ENCODE measurements around the gene PRR5. TPM values are rescaled to one million over a fixed set of nuclear protein-coding genes. Genes with fewer than 3 reads are reported as not detected.

PRR5 gene
- total RNA-seq, 1 experiment from 2014 or later, result 11.8 TPM

DNA sequence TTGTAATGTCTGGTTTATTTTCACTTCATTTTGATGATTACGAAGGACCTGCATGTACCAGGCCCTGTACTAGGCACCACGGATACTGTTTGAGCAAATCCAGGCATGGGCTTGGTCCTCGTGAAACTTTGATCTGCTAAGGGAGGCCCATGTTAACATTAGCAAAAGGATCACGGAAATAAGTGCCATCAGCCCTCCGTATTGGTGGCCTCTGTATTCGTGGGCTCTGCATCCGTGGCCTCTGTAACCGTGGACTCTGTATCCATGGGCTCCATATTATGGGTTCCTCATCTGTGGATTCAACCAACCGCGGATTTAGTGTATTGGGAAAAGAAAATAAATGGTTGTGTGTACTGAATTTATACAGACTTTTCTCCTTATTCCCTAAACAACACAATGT lies 59.0 kb downstream of the PRR5 start:
- TF ChIP-seq CTCF (conservative IDR thresholded peaks at IDR 0.05), result no peak
- no peak overlapping the region for H2BK5ac ChIP-seq (ENCODE audit: insufficient read length, low read length)
- no peaks in the 10 kb centered on the region for H3K27me3 Mint-ChIP-seq (ENCODE audit: low read depth)
- H3K4me1 Mint-ChIP-seq, result peaks cover 17 to 38% of the 10 kb centered on the region in 2 experiments
- H3K9me3 ChIP-seq (ENCODE audit: control insufficient read depth, low read depth, low read length), result no peaks in the 10 kb centered on the region
- peaks cover 14 to 26% (median 19%) of the 10 kb centered on the region in 3 experiments for H3K36me3 Mint-ChIP-seq (ENCODE audit: insufficient read depth in 1 of 3, low read depth in 3 of 3)
- H3T11ph ChIP-seq (ENCODE audit: low read length), result no peak overlapping the region
- no peak overlapping the region for H3K9ac ChIP-seq (ENCODE audit: extremely low read depth, insufficient read length, low read length)
- no peak overlapping the region for H3K4ac ChIP-seq (ENCODE audit: low read depth, low read length)
- H3K56ac ChIP-seq (ENCODE audit: insufficient read length, low read depth, low read length), result no peak overlapping the region
- no peak overlapping the region for H3K18ac ChIP-seq (ENCODE audit: insufficient read length, low read depth, low read length)
- H2BK120ac ChIP-seq (ENCODE audit: low read depth, low read length, poor library complexity, severe bottlenecking), result no peak overlapping the region
- H4K20me1 ChIP-seq (ENCODE audit: control insufficient read depth, insufficient read depth, insufficient read length), result no peaks in the 10 kb centered on the region
- no peak overlapping the region for H3K23ac ChIP-seq (ENCODE audit: insufficient read length, low read depth, low read length)
- peaks cover 5% of the 10 kb centered on the region; the same call in 1 of the 2 replicates for H3K79me2 ChIP-seq (ENCODE audit: insufficient read depth, low read length)
- peaks cover 3 to 6% of the 10 kb centered on the region in 2 experiments; a peak in 3 of 5 replicates for H3K9me3 Mint-ChIP-seq
- H3K4me1 ChIP-seq (ENCODE audit: insufficient read depth, low read length), result no peaks in the 10 kb centered on the region
- no peaks in the 10 kb centered on the region for H3K27me3 ChIP-seq (ENCODE audit: insufficient read depth, low read length)
- H2BK15ac ChIP-seq (ENCODE audit: low read depth, low read length), result no peak overlapping the region
- H4K5ac ChIP-seq (ENCODE audit: insufficient read length, low read depth, low read length), result no peak overlapping the region
- H2AFZ ChIP-seq (ENCODE audit: low read length), result no peak overlapping the region
- no peaks in the 10 kb centered on the region for H3K79me1 ChIP-seq (ENCODE audit: insufficient read depth, low read depth, low read length, poor library complexity, severe bottlenecking)
- no peak overlapping the region for H3K4me2 ChIP-seq (ENCODE audit: insufficient read depth, insufficient read length, low read length)
- no peak overlapping the region for H3K27ac ChIP-seq (ENCODE audit: insufficient read length, low read depth, low read length)
- H2BK20ac ChIP-seq (ENCODE audit: low read depth, low read length, poor library complexity, severe bottlenecking), result no peak overlapping the region
- H2AK5ac ChIP-seq (ENCODE audit: insufficient read length, low read length), result no peak overlapping the region
- no peak overlapping the region for H4K91ac ChIP-seq (ENCODE audit: insufficient read length, low read depth, low read length)
- H4K8ac ChIP-seq (replicated peaks; ENCODE audit: insufficient read length, low read depth, low read length), result no peak overlapping the region
- no peak overlapping the region for H2BK12ac ChIP-seq (ENCODE audit: insufficient read length, low read depth, low read length)
- WGBS (ENCODE audit: extremely low coverage, insufficient read length, low lambda C conversion rate), result no CpG with 5 or more reads among the region's 10 CpGs
- no peak for DNase-seq
- H3K23me2 ChIP-seq (ENCODE audit: insufficient read length, low read depth, low read length, poor library complexity, severe bottlenecking), result no peaks in the 10 kb centered on the region
- H3K14ac ChIP-seq (ENCODE audit: insufficient read depth, low read length), result no peak overlapping the region
- no peak overlapping the region for H3K27ac Mint-ChIP-seq
- H3K4me3 Mint-ChIP-seq, result no peak overlapping the region
